K562 (cell line): Measurements from ENCODE around the gene POLR1C. TPM values are rescaled to one million over a fixed set of nuclear protein-coding genes. Genes with fewer than 3 reads are reported as not detected.

Experiments used
- ARID3B ChIP-seq: fragments of 250-450 bp; sonication (Bioruptor Pico); IDR thresholded peaks from 2 replicates; pipeline ENCODE4 v1.4.0; 2020; ENCODE audit warnings: borderline replicate concordance
- ARID4B ChIP-seq: sonication (generic); formaldehyde crosslinking; IDR thresholded peaks from 2 replicates; pipeline ENCODE4 v1.8.0; 2022; ENCODE audit warnings: mild to moderate bottlenecking, missing genetic modification reagents
- BMI1 ChIP-seq: fragments of 150-350 bp; IDR thresholded peaks from 2 replicates; pipeline ENCODE4 v1.6.1; 2014; ENCODE audit warnings: low read length
- ELF2 ChIP-seq: fragments of 250-450 bp; sonication (Bioruptor Pico); IDR thresholded peaks from 2 replicates; pipeline ENCODE4 v1.5.0; 2021; ENCODE audit warnings: mild to moderate bottlenecking
- HNRNPLL ChIP-seq: fragments of 200-400 bp; formaldehyde crosslinking; IDR thresholded peaks from 2 replicates; pipeline ENCODE4 v1.6.1; 2017; ENCODE audit warnings: low read length, low read depth, mild to moderate bottlenecking; ENCODE audit not compliant: poor library complexity, severe bottlenecking
- KLF10 ChIP-seq: fragments of 250-450 bp; sonication (Bioruptor Pico); IDR thresholded peaks from 2 replicates; pipeline ENCODE4 v1.6.1; 2021; ENCODE audit warnings: matching md5 sums
- MED1 ChIP-seq: sonication (generic); formaldehyde crosslinking; IDR thresholded peaks from 2 replicates; pipeline ENCODE4 v1.8.1; 2023; ENCODE audit warnings: missing genetic modification reagents, borderline replicate concordance
- NR0B1 ChIP-seq: fragments of 450-650 bp; IDR thresholded peaks from one replicate; pipeline ENCODE4 v1.6.1; 2018; ENCODE audit warnings: mild to moderate bottlenecking, moderate library complexity; ENCODE audit not compliant: partially characterized antibody
- SIN3B ChIP-seq: fragments of 450-650 bp; IDR thresholded peaks from 2 replicates; pipeline ENCODE4 v1.6.1; 2017; ENCODE audit warnings: low read depth, mild to moderate bottlenecking, moderate library complexity
- SMARCA4 ChIP-seq: fragments of 450-650 bp; IDR thresholded peaks from 2 replicates; pipeline ENCODE4 v1.6.1; 2016
- SNIP1 ChIP-seq: fragments of 450-650 bp; IDR thresholded peaks from 2 replicates; pipeline ENCODE4 v1.7.1; 2017; ENCODE audit warnings: low read depth, mild to moderate bottlenecking
- THRA ChIP-seq: fragments of 450-650 bp; IDR thresholded peaks from 2 replicates; pipeline ENCODE4 v1.6.1; 2017; ENCODE audit warnings: mild to moderate bottlenecking, moderate library complexity
- UBTF ChIP-seq, 2 experiments: IDR thresholded peaks; 2 replicates each; pipeline ENCODE4 v1.6.1; 2012; ENCODE audit warnings: improper control_type of control experiment in 2 of 2, low read depth in 2 of 2, low read length in 2 of 2, borderline replicate concordance in 1 of 2
- ZBTB17 ChIP-seq: fragments of 450-650 bp; formaldehyde crosslinking; IDR thresholded peaks from 2 replicates; pipeline ENCODE4 v1.4.0; 2020; ENCODE audit warnings: mild to moderate bottlenecking
- ZNF354B ChIP-seq: fragments of 250-450 bp; sonication (Bioruptor Pico); IDR thresholded peaks from 2 replicates; pipeline ENCODE4 v1.4.0; 2020
- ZNF76 ChIP-seq: fragments of 250-450 bp; sonication (Bioruptor Pico); IDR thresholded peaks from 2 replicates; pipeline ENCODE4 v1.4.0; 2020; ENCODE audit warnings: mild to moderate bottlenecking, moderate library complexity, borderline replicate concordance
- polyA plus RNA-seq, 8 experiments: library from polyadenylated mRNA; depleted of rRNA in 4 of 8; stranded (reverse) in 5 of 8; unstranded in 3 of 8; fragments of >200 nt; fragmentation: Nextera tagmentation in 2 of 8; fragmentation: Illumina TruSeq in 1 of 8; extraction: Ambion mirVana in 2 of 8; extraction: Trizol in 1 of 8; gene quantifications; 2 replicates each; pipeline versions ENCODE4 v1.2.1 to v1.2.3, GENCODE V29; 2011 to 2014; ENCODE audit warnings: inconsistent platforms in 1 of 8, missing spikeins in 1 of 8
- total RNA-seq, 7 experiments: library from RNA; depleted of rRNA in 6 of 7; stranded (reverse); fragments of >200 nt in 6 of 7; fragmentation: Illumina TruSeq in 2 of 7; extraction: Trizol in 2 of 7; gene quantifications; 2 replicates each; pipeline versions ENCODE4 v1.2.1 to v1.2.3, GENCODE V29; 2011 to 2021; ENCODE audit warnings: low replicate concordance in 1 of 7

The POLR1C gene
- total and polyA plus RNA-seq, 9 of the 15 experiments (the other 6 are each of a cell fraction or from before 2014, with no cell fraction given): 83.5 to 429 (median 120) TPM

GRCh38 chr6:43506667-43507471, 10.0 kb upstream of the POLR1C start (continued):
- TF ChIP-seq THRA (no peak), SNIP1 (no peak), SMARCA4 (no peak), KLF10 (CRISPR knock-in tag) (no peak), ARID4B (CRISPR knock-in tag) (no peak), ZBTB17 (CRISPR knock-in tag) (no peak), UBTF (IDR thresholded peaks at IDR 0.05; ENCODE audit: borderline replicate concordance in 1 of 2, low read depth in 2 of 2, low read length in 2 of 2) (no peak), ZNF76 (CRISPR knock-in tag) (no peak), NR0B1 (no peak), MED1 (no peak), BMI1 (no peak), ELF2 (no peak), ZNF354B (no peak), SIN3B (no peak), HNRNPLL (no peak), ARID3B (CRISPR knock-in tag) (0 out of 2 replicates have a peak, but pooled peaks have one; percentile 21)
